Measurements from ENCODE around the gene ESRRB.

ESRRB gene

DNA sequence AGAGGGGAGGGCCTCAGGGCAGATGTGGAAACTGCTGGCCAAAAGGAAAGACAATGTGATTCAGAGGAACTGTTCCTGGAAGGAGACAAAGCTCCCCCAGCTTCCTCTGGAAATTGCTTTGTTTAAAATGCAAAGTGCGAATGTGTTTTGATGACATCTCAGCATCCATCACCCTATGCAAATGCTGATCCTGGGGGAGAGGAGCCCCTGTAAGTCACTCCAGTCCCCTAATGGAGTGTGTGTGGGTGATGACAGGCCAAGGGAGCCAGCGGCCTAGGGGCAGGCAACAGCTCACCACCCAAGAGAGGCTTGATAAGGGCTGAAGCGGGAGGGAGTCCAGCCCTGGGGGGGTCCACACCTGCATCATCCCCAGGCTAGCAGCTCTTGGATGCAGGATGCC, 134.2 kb downstream of the ESRRB start:
- Histone ChIP-seq H3K27ac (no peak overlapping the region), H3K4me3 (no peak overlapping the region)
- TF ChIP-seq, protein P1, sequence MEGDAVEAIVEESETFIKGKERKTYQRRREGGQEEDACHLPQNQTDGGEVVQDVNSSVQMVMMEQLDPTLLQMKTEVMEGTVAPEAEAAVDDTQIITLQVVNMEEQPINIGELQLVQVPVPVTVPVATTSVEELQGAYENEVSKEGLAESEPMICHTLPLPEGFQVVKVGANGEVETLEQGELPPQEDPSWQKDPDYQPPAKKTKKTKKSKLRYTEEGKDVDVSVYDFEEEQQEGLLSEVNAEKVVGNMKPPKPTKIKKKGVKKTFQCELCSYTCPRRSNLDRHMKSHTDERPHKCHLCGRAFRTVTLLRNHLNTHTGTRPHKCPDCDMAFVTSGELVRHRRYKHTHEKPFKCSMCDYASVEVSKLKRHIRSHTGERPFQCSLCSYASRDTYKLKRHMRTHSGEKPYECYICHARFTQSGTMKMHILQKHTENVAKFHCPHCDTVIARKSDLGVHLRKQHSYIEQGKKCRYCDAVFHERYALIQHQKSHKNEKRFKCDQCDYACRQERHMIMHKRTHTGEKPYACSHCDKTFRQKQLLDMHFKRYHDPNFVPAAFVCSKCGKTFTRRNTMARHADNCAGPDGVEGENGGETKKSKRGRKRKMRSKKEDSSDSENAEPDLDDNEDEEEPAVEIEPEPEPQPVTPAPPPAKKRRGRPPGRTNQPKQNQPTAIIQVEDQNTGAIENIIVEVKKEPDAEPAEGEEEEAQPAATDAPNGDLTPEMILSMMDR (IDR thresholded peaks at IDR 0.05) = no peak
- no peak for DNase-seq (ENCODE audit: low spot score)

DNA sequence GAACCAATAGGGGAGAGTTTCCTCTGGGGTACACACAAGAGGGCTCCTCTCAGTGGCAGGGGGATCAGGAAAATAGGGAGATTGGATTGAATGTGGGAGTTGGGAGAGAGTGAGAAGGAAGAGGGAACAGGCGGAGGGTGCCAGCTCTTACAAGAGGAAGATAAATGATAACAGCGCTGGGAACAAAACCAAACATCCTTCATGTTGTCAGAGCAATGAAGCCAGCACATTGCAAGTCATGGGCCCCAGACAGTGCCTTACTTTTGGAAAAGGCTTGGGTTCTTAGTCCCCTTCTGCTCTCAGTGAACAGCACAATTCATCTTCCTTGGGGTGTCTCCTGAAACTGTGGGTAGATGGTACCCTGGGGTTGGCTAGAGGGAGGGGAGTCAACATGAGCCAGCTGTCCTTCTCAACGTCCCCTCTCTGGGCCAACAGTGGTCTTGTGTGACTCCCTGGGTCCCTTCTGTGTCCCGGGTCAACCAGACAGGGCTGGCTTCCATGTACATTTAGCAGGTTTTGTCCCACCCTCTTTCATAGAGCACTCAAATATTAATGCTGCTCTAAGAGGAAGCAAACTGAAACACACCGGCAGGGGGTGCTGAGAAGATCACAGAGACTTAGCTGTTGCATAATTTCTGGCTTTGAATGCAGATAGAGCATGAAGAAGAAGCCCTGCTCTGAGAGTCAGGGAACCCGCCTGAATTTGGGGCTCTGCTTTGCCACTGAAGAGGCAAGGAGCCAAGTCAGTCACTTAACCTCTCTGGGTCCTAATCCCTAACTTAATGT, 138.5 kb downstream of the ESRRB start:
- H3K4me3 ChIP-seq = no peak overlapping the region
- no peak overlapping the region for H3K27ac ChIP-seq
- TF ChIP-seq, protein P1 (IDR thresholded peaks at IDR 0.05) = no peak
- no peak for DNase-seq (ENCODE audit: low spot score)

DNA sequence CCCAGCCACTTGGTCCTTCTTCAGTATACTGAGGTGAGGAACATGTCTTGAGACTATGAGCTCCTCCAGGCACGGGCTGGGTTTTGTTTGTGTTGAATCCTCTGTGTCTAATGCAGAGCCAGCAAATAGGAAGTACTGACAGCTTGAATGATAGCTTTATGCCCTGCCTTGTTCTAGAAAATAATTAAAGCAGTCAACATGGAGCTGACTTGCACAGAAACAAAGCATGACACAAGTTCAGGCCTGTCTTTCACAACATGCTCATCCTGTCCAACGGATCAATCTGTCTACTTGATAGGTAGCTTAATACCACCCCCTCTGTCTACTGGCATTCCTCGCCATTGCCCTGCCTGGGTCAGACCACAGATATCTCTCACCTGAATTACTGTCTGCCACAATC, 140.9 kb downstream of the ESRRB start:
- no peak for DNase-seq (ENCODE audit: low spot score)
- no peak overlapping the region for H3K4me3 ChIP-seq
- H3K27ac ChIP-seq = no peak overlapping the region
- TF ChIP-seq, protein P1 (IDR thresholded peaks at IDR 0.05) = no peak

DNA sequence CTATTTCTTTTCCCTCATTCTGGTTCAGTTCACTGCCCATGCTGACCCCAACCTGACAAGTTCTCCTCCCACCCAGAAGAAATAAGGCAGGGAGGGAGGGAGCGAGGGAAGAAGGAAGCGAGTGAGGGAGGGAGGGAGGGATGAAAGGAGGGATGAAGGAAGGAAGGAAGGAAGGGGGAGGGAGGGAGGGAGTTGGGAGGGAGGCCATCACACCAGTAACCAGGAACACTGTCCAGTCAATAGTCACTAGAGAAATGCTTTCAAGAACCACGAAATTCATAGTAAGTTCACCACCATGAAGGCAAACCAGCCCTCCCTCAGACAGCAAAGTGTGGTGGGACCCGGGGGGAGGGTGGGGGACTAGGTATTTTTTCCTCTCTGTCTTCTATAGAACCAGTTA, 142.4 kb downstream of the ESRRB start:
- no peak overlapping the region for H3K27ac ChIP-seq
- no peak for DNase-seq (ENCODE audit: low spot score)
- H3K4me3 ChIP-seq = no peak overlapping the region
- TF ChIP-seq, protein P1 (IDR thresholded peaks at IDR 0.05) = no peak

DNA sequence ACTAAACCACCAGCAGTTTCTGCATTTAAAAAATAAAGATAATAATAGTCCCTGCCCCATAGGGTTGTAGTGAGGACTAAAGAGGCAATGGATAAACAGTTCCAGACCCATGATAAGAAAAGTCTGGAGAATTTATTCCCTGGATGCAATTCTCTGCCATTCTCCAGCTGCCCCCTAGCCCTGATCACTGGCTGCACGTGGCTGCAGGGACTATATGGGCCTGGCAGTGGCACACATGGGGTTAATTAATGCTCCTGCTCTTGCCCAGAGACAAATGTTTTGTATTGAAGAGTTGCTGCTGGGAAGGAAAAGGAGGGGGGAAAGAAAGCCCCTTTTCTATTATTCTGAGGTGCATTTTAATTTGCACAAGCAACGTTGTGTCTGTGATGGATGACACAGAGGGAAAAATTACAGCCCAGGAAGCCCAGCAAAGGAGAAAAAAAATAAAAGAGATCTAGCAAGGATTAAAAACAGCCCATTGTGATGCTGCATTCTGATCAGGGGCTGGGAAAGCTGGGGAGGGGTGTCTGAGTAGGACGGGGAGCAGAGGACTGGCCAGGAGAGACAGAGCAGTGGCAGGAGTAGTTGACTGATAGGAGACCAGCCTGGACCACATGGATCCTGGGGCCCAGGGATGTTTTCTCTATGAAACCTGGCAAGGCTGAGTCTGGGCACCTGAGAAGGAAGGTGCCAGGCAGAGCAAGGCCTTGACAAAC, 149.3 kb downstream of the ESRRB start:
- no peak overlapping the region for H3K4me3 ChIP-seq
- TF ChIP-seq, protein P1 (IDR thresholded peaks at IDR 0.05) = no peak
- DNase-seq (ENCODE audit: low spot score) = no peak

DNA sequence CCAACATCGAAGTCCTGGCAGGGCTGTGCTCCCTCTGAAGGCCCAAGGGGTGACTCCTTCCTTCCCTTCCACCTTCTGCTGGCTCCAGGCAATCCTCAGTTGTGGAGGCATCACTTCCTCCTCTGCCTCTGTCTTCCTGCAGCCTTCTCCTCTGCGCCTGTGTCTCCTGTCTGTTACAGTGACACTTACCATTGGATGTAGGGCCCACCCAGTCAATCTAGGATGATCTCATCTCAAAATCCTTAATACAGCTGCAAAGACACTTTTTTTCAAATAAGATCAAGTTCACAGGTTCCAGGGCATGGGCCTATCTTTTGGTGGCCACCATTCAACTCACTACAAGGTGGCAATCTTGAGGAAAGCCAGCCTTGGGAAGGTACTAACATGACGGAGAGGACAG, 155.1 kb downstream of the ESRRB start:
- DNase-seq (ENCODE audit: low spot score) = no peak
- H3K27ac ChIP-seq = no peak overlapping the region

More for the DNA sequence above, 149.3 kb downstream of the ESRRB start:
- no peak overlapping the region for H3K27ac ChIP-seq

More for the DNA sequence above, 155.1 kb downstream of the ESRRB start:
- TF ChIP-seq, protein P1 (IDR thresholded peaks at IDR 0.05) = no peak
- no peak overlapping the region for H3K4me3 ChIP-seq
